GM12801 (cell line): ENCODE data around the gene MRPL38.

Experiments used
- TF ChIP-seq, protein P1 (sequence below): IDR thresholded peaks from one replicate; pipeline ENCODE4 v1.5.1; 2011; ENCODE audit warnings: control low read depth; ENCODE audit not compliant: insufficient read length; ENCODE audit errors: extremely low read depth

MRPL38 gene

GRCh38 chr17:75899767-75900468 lies 4.8 kb downstream of the MRPL38 start:
- TF ChIP-seq, protein P1, sequence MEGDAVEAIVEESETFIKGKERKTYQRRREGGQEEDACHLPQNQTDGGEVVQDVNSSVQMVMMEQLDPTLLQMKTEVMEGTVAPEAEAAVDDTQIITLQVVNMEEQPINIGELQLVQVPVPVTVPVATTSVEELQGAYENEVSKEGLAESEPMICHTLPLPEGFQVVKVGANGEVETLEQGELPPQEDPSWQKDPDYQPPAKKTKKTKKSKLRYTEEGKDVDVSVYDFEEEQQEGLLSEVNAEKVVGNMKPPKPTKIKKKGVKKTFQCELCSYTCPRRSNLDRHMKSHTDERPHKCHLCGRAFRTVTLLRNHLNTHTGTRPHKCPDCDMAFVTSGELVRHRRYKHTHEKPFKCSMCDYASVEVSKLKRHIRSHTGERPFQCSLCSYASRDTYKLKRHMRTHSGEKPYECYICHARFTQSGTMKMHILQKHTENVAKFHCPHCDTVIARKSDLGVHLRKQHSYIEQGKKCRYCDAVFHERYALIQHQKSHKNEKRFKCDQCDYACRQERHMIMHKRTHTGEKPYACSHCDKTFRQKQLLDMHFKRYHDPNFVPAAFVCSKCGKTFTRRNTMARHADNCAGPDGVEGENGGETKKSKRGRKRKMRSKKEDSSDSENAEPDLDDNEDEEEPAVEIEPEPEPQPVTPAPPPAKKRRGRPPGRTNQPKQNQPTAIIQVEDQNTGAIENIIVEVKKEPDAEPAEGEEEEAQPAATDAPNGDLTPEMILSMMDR = no peak

GRCh38 chr17:75899353-75899752 lies 5.3 kb downstream of the MRPL38 start:
- TF ChIP-seq, protein P1 = no peak

DNA sequence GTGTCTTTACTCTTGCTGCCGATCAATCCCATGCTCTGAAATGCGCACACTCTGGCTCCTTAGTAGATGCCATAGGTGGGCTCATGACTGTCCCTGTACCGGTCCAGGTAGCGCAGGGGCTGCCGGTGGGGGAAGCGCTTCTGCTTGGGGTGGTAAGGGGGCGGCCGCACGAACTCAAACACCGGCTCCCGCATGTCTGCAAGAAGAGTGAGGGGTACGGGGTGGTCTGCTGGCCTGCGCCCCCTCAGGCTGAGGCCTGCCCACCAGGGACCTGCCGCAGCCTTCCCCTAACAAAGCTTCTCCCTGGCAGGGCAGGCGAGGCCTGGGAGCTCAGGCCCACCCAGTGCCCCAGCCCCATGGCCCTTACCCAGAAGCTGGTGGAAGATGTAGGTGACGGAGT lies 5.9 kb downstream of the MRPL38 start:
- TF ChIP-seq, protein P1 = no peak

DNA sequence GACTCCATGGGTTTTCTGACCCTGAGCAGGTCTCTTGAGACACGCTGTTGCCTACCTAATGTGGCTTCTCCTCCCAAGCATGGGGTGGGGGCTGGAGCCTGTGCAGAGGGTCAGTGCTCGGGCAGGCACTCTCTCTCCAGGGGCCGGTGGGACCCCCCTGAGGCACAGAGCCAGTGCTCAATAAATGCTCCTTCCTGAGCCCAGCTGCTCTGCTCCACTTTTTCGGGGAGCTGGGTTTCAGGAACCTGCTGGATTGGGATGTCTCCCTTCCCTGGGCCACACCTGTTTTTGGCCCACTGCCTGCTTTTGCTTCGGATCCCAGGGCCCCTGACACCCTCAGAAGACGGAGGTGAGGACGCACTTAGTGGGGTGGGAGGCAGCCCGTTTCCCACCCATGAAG lies 6.6 kb downstream of the MRPL38 start:
- TF ChIP-seq, protein P1 = no peak

- TF ChIP-seq, protein P1 = no peak
Measured at GRCh38 chr17:75897160-75898019, 7.3 kb downstream of the MRPL38 start.

GRCh38 chr17:75896415-75897159 lies 8.1 kb downstream of the MRPL38 start, which contains the start of gene TRIM65:
Gene TRIM65, minus strand, starts transcription at chr17:75896951. Its CDS starts 14 bp downstream, at chr17:75896937.
- TF ChIP-seq, protein P1 = no peak

GRCh38 chr17:75895370-75896155 lies 9.1 kb downstream of the MRPL38 start:
- TF ChIP-seq, protein P1 = no peak
